ENCODE measurements around the gene SLC23A1.
A peak's percentile ranks its signal among the peaks of the same experiment; 100 is the strongest.

The SLC23A1 gene

DNA sequence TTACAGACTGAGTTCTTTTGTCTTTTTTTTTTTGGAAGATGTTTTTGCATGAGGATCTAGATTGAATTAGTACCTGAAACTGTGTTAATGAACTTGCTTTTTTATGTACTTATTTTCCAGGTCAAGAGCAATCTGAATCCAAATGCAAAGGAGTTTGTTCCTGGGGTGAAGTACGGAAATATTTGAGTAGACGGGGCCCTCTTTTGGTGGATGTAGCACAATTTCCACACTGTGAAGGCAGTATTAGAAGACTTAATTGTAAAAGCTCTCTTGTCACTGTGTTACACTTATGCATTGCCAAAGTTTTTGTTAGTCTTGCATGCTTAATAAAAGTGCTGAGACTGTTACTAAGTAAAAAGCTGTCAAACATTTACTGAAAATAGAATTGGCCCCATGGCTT lies 14.5 kb downstream of the SLC23A1 start:
- TF ChIP-seq ISL1 (CRISPR knock-in tag; IDR thresholded peaks at IDR 0.05) (no peak), ZFP30 (CRISPR knock-in tag; IDR thresholded peaks at IDR 0.05) (no peak), CSRNP3 (CRISPR knock-in tag; IDR thresholded peaks at IDR 0.05) (no peak), BACH2 (CRISPR knock-in tag; IDR thresholded peaks at IDR 0.05; ENCODE audit: borderline replicate concordance) (no peak), GLIS3 (CRISPR knock-in tag; IDR thresholded peaks at IDR 0.05) (no peak), RARB (CRISPR knock-in tag; IDR thresholded peaks at IDR 0.05) (no peak), POU6F1 (CRISPR knock-in tag; IDR thresholded peaks at IDR 0.05; ENCODE audit: borderline replicate concordance, low read depth) (no peak), ZNF8 (CRISPR knock-in tag; IDR thresholded peaks at IDR 0.05) (no peak), SNAI2 (CRISPR knock-in tag; IDR thresholded peaks at IDR 0.05) (no peak)
- ATAC-seq = peak; percentile 30

GRCh38 chr5:139364466-139364865 lies 18.6 kb downstream of the SLC23A1 start:
- TF ChIP-seq ZNF8 (CRISPR knock-in tag; IDR thresholded peaks at IDR 0.05) (no peak), RARB (CRISPR knock-in tag; IDR thresholded peaks at IDR 0.05) (no peak), CSDC2 (CRISPR knock-in tag; IDR thresholded peaks at IDR 0.05) (no peak), TSHZ2 (CRISPR knock-in tag; IDR thresholded peaks at IDR 0.05) (no peak), TOX (CRISPR knock-in tag; IDR thresholded peaks at IDR 0.05; ENCODE audit: borderline replicate concordance) (no peak), PPARA (CRISPR knock-in tag; IDR thresholded peaks at IDR 0.05; ENCODE audit: borderline replicate concordance) (no peak), TCF4 (CRISPR knock-in tag; IDR thresholded peaks at IDR 0.05; ENCODE audit: borderline replicate concordance) (no peak), ZNF70 (CRISPR knock-in tag; IDR thresholded peaks at IDR 0.05) (no peak), CSRNP3 (CRISPR knock-in tag; IDR thresholded peaks at IDR 0.05) (no peak), ZNF565 (CRISPR knock-in tag; conservative IDR thresholded peaks at IDR 0.05; ENCODE audit: low read depth) (no peak), GLIS3 (CRISPR knock-in tag; IDR thresholded peaks at IDR 0.05) (no peak)
- no peak for ATAC-seq

- no peak for ATAC-seq
- TF ChIP-seq CSRNP3 (CRISPR knock-in tag; IDR thresholded peaks at IDR 0.05) = no peak
- TF ChIP-seq ZNF565 (CRISPR knock-in tag; conservative IDR thresholded peaks at IDR 0.05; ENCODE audit: low read depth) = no peak
- TF ChIP-seq BACH2 (CRISPR knock-in tag; IDR thresholded peaks at IDR 0.05; ENCODE audit: borderline replicate concordance) = no peak
- no peak for TF ChIP-seq PATZ1 (CRISPR knock-in tag; IDR thresholded peaks at IDR 0.05; ENCODE audit: borderline replicate concordance)
- no peak for TF ChIP-seq POU6F1 (CRISPR knock-in tag; IDR thresholded peaks at IDR 0.05; ENCODE audit: borderline replicate concordance, low read depth)
- no peak for TF ChIP-seq ESRRG (CRISPR knock-in tag; IDR thresholded peaks at IDR 0.05)
- TF ChIP-seq OSR1 (CRISPR knock-in tag; IDR thresholded peaks at IDR 0.05) = no peak
- TF ChIP-seq GLIS3 (CRISPR knock-in tag; IDR thresholded peaks at IDR 0.05) = no peak
- TF ChIP-seq TOX (CRISPR knock-in tag; IDR thresholded peaks at IDR 0.05; ENCODE audit: borderline replicate concordance) = no peak
- no peak for TF ChIP-seq ZNF70 (CRISPR knock-in tag; IDR thresholded peaks at IDR 0.05)
- no peak for TF ChIP-seq ZFP3 (CRISPR knock-in tag; IDR thresholded peaks at IDR 0.05)
- TF ChIP-seq ZFP30 (CRISPR knock-in tag; IDR thresholded peaks at IDR 0.05) = no peak
- TF ChIP-seq TCF4 (CRISPR knock-in tag; IDR thresholded peaks at IDR 0.05; ENCODE audit: borderline replicate concordance) = no peak
- no peak for TF ChIP-seq ARNTL (CRISPR knock-in tag; IDR thresholded peaks at IDR 0.05; ENCODE audit: borderline replicate concordance, low read depth)
- no peak for TF ChIP-seq ZNF8 (CRISPR knock-in tag; IDR thresholded peaks at IDR 0.05)
- no peak for TF ChIP-seq PPARA (CRISPR knock-in tag; IDR thresholded peaks at IDR 0.05; ENCODE audit: borderline replicate concordance)
These were observed 19.2 kb downstream of the SLC23A1 start for GRCh38 chr5:139363937-139364336.
